ENCODE measurements around the gene GPC5.

- TF ChIP-seq CTCF (IDR thresholded peaks at IDR 0.05) (no peak), POLR2A (IDR thresholded peaks at IDR 0.05) (no peak)
These were observed 981.0 kb downstream of the GPC5 start for GRCh38 chr13:92379371-92379770.
